Endothelial cell of umbilical vein (primary cell): Measurements from ENCODE around the gene NBL1.

Source experiments
- POLR2A ChIP-seq: IDR thresholded peaks from 2 replicates; pipeline ENCODE4 v1.6.1; 2012; ENCODE audit warnings: low read depth, mild to moderate bottlenecking, control low read depth, low read length
- TF ChIP-seq, protein P1 (sequence below), 2 donors: IDR thresholded peaks; 1 replicate in 1 of 2; 2 replicates in 1 of 2; pipeline ENCODE4 v1.5.1; 2011; ENCODE audit warnings: low read length in 2 of 2, mild to moderate bottlenecking in 2 of 2, moderate library complexity in 2 of 2, control low read depth in 1 of 2, inconsistent platforms in 1 of 2, low read depth in 1 of 2; ENCODE audit not compliant: insufficient read depth in 1 of 2; ENCODE audit errors: extremely low read depth in 1 of 2

DNA sequence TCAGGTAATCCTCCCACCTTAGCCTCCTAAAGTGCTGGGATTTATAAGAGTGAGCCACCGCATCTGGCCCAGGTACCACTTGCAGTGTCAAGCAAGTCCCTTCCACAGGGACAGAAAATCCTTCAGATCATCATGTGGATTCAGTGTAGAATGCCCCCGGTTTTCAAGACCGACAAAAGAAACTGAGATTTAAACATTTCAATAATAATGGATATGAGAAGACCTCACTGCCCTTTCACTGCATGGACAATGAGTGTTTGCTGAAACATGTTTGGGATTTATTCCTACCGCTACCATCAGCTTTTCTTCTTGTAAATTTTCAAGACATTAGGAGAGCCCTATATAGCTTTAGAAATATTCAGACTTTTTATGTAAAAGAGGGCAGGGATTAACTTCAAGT is 62.0 kb downstream of the NBL1 start:
- TF ChIP-seq, protein P1, sequence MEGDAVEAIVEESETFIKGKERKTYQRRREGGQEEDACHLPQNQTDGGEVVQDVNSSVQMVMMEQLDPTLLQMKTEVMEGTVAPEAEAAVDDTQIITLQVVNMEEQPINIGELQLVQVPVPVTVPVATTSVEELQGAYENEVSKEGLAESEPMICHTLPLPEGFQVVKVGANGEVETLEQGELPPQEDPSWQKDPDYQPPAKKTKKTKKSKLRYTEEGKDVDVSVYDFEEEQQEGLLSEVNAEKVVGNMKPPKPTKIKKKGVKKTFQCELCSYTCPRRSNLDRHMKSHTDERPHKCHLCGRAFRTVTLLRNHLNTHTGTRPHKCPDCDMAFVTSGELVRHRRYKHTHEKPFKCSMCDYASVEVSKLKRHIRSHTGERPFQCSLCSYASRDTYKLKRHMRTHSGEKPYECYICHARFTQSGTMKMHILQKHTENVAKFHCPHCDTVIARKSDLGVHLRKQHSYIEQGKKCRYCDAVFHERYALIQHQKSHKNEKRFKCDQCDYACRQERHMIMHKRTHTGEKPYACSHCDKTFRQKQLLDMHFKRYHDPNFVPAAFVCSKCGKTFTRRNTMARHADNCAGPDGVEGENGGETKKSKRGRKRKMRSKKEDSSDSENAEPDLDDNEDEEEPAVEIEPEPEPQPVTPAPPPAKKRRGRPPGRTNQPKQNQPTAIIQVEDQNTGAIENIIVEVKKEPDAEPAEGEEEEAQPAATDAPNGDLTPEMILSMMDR (IDR thresholded peaks at IDR 0.05; ENCODE audit: extremely low read depth in 1 of 2, insufficient read depth in 1 of 2, low read depth in 1 of 2, low read length in 2 of 2): no peak
- no peak for TF ChIP-seq POLR2A
